Activated CD8-positive, alpha-beta T cell treated with anti-CD3 and anti-CD28 coated beads for 36 hours (primary cell): ENCODE data around the gene CACNA1F. TPM values are rescaled to one million over a fixed set of nuclear protein-coding genes. Genes with fewer than 3 reads are reported as not detected.

ENCODE experiments used
- ATAC-seq: fragments of 200-7000 bp; cut with Tn5 transposase; one replicate; pipeline ENCODE4 v1.10.0; 2021; ENCODE audit warnings: mild to moderate bottlenecking, moderate library complexity
- CTCF ChIA-PET: fragments of 350-600 bp; sonication (Branson Sonifier 250); formaldehyde crosslinking; loops from one replicate; lab custom pipeline; 2021; ENCODE audit warnings: antibody characterized with exemption; lab: Charles Lee
- POLR2A ChIA-PET: fragments of 350-600 bp; sonication (Branson Sonifier 250); formaldehyde crosslinking; loops from one replicate; lab custom pipeline; 2021; ENCODE audit warnings: antibody characterized with exemption; lab: Charles Lee
- DNase-seq: peaks from one replicate; pipeline ENCODE4 v3.0.0-alpha.2; 2020
- H3K27ac Mint-ChIP-seq: one replicate; pipeline ENCODE4 v1.8.0; 2021; ENCODE audit warnings: mild to moderate bottlenecking, mixed read lengths
- H3K27me3 Mint-ChIP-seq: one replicate; pipeline ENCODE4 v1.8.0; 2021; ENCODE audit warnings: mixed read lengths
- H3K36me3 Mint-ChIP-seq: one replicate; pipeline ENCODE4 v1.8.0; 2021; ENCODE audit warnings: low read depth, mixed read lengths
- H3K4me1 Mint-ChIP-seq: one replicate; pipeline ENCODE4 v1.8.0; 2021; ENCODE audit warnings: low read depth, mixed read lengths
- H3K4me3 Mint-ChIP-seq: one replicate; pipeline ENCODE4 v1.8.0; 2021; ENCODE audit warnings: mild to moderate bottlenecking, moderate library complexity, mixed read lengths
- H3K9me3 Mint-ChIP-seq: one replicate; pipeline ENCODE4 v1.8.0; 2021; ENCODE audit warnings: mixed read lengths
- intact Hi-C: fragments of 100-400 bp; cut with micrococcal nuclease; formaldehyde crosslinking; loops from one replicate; pipeline ENCODE4 v1.10.0; 2022
- total RNA-seq, 2 experiments: library from RNA; stranded (reverse); gene quantifications; one replicate each; pipeline ENCODE4 v1.2.3, GENCODE V29; 2021
- TF ChIP-seq, protein P1 (sequence below): fragments of 200-600 bp; IDR thresholded peaks from one replicate; pipeline ENCODE4 v1.8.0; 2022; ENCODE audit warnings: antibody characterized with exemption, mild to moderate bottlenecking

CACNA1F gene
- total RNA-seq, 2 experiments from 2014 or later, result 0.90 to 1.1 TPM

DNA sequence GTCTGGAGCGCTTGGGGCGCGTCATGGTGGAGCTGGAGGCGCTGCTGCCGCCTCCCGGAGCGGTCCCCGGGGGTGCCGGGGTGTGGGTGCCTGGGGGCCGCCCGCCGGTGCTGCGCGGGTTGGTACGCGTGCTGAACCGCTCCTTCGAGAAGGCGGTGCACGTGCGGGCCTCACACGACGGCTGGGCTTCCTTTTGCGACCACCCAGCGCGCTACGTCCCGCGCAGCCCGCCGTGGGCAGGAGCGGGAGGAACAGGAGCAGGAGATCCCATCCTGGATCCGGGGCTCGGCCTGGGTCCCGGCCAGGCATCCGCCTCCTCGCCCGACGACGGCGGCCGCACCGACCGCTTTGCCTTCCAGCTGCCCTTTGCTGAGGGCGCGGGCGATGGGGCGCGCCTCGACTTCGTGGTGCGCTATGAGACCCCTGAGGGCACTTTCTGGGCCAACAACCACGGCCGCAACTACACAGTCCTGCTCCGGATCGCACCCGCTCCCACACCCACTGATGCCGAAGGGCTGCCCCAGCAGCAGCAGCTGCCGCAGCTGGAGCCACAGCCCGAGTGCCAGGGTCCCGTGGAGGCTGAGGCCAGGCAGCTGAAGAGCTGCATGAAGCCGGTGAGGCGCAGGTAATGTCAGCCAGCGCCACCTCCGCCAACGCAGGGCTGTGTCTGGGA is 37.2 kb upstream of the CACNA1F start:
- ChIA-PET CTCF (no interaction called here), POLR2A (interaction anchor here (0.6 kb wide), 1 partner anchor 11 kb away, joined by 3 read pairs; no protein-coding TSS in a partner anchor)
- peak overlapping the region; percentile 74 for H3K4me3 Mint-ChIP-seq
- ATAC-seq, result no peak
- peaks cover 56% of the 10 kb centered on the region for H3K4me1 Mint-ChIP-seq
- no peaks in the 10 kb centered on the region for H3K9me3 Mint-ChIP-seq
- H3K27ac Mint-ChIP-seq, result peak overlapping the region; percentile 99
- peaks cover 20% of the 10 kb centered on the region for H3K36me3 Mint-ChIP-seq
- TF ChIP-seq, protein P1, sequence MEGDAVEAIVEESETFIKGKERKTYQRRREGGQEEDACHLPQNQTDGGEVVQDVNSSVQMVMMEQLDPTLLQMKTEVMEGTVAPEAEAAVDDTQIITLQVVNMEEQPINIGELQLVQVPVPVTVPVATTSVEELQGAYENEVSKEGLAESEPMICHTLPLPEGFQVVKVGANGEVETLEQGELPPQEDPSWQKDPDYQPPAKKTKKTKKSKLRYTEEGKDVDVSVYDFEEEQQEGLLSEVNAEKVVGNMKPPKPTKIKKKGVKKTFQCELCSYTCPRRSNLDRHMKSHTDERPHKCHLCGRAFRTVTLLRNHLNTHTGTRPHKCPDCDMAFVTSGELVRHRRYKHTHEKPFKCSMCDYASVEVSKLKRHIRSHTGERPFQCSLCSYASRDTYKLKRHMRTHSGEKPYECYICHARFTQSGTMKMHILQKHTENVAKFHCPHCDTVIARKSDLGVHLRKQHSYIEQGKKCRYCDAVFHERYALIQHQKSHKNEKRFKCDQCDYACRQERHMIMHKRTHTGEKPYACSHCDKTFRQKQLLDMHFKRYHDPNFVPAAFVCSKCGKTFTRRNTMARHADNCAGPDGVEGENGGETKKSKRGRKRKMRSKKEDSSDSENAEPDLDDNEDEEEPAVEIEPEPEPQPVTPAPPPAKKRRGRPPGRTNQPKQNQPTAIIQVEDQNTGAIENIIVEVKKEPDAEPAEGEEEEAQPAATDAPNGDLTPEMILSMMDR, result no peak
- H3K27me3 Mint-ChIP-seq, result no peaks in the 10 kb centered on the region
- DNase-seq, result no peak
- intact Hi-C loops, result loop anchor here (5.0 kb wide), 1 partner anchor 78 kb away; no protein-coding TSS in a partner anchor

DNA sequence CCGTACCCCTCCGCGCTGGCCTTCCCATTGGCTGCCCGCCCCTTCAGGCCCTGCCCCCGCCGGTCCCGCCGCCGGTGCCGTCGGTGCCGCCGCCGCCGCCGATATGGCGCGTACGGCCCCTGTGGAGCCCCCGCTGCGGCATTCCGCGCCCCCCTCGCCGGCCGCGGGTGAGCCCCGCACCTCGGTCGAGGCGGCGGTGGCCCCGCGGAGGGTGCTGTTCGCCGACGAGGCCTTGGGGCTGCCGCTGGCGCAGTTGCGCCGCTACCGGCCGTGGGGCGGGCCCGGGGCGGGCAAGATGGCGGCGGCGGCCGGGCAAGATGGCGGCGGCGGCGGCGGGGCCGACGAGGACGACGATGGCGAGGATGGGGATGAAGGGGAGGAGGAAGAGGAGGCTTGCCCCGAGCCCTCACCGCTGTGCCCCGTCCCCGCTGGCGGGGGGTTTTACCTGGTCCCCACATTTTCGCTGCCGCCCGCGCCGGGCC is 36.7 kb upstream of the CACNA1F start, which contains the start of gene PPP1R3F:
PPP1R3F (plus strand) TSS at position 27 of the 482 bp plus-strand sequence; CDS start at position 104, 77 bp downstream.
- TF ChIP-seq, protein P1, result no peak
- Mint-ChIP-seq H3K4me3 (peak within 1 kb of the TSS; percentile 82), H3K27ac (peak within 1 kb of the TSS; percentile 99), H3K4me1 (peaks cover 55% of the 10 kb centered on the region), H3K36me3 (peaks cover 15% of the 10 kb centered on the region), H3K9me3 (no peaks in the 10 kb centered on the region), H3K27me3 (no peaks in the 10 kb centered on the region)
- POLR2A ChIA-PET, result interaction anchor here (0.6 to 1.7 kb wide), 2 partner anchors 11 to 13 kb away, joined by 3 to 7 read pairs; no protein-coding TSS in a partner anchor
- ATAC-seq (peak; percentile 5), DNase-seq (peak; percentile 31)
- CTCF ChIA-PET, result no interaction called here
- intact Hi-C loops, result loop anchor here (5.0 kb wide), 1 partner anchor 78 kb away; no protein-coding TSS in a partner anchor

DNA sequence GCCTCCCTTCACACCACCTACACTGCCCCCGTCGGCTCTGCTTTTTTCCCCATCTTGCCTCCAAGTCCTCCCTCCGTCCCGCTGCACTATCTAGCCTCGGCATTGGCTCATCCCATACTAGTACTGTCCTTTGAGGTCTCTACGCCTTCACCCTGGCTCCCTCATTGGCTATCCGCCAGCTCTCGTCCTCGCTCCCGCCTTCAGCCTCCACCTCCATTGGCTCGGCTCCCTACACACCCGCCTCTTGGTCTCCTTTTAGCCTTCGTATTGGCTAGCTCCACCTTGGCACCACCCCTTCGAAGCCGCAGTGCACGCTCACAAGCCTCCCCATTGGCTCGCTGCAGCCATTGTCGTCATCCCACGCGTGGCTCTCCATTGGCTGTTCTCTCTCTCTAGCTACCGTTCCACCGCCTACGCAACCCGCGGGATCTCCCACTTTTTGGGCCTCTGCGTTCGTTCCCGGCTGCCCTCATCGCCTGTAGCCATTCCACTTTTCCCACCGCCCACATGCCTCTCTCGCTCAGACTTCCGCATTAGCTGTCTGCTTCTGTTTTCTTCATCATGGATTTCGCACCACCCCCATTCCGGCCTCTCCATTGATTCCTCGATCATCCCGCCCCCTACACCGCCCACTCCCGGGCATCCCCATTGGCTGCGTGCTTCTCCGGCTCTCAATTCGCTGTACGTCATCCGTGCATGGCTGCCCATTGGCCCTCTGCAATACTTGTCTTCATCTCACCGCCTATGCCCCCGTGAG is 36.0 kb upstream of the CACNA1F start:
- H3K36me3 Mint-ChIP-seq, result peaks cover 10% of the 10 kb centered on the region
- peak; percentile 80 for ATAC-seq
- H3K4me3 Mint-ChIP-seq, result peak overlapping the region; percentile 82
- H3K27ac Mint-ChIP-seq, result peak overlapping the region; percentile 99
- intact Hi-C loops, result no loop called here
- no peaks in the 10 kb centered on the region for H3K9me3 Mint-ChIP-seq
- no peaks in the 10 kb centered on the region for H3K27me3 Mint-ChIP-seq
- ChIA-PET CTCF (interaction anchor here (0.8 to 1.9 kb wide), 2 partner anchors 76 to 102 kb away, joined by 3 to 12 read pairs; no protein-coding TSS in a partner anchor), POLR2A (interaction anchor here (0.8 to 1.7 kb wide), 3 partner anchors 10 to 101 kb away, joined by 3 to 8 read pairs (median 7); no protein-coding TSS in a partner anchor)
- peaks cover 55% of the 10 kb centered on the region for H3K4me1 Mint-ChIP-seq
- TF ChIP-seq, protein P1, result no peak
- DNase-seq, result peak; percentile 97

DNA sequence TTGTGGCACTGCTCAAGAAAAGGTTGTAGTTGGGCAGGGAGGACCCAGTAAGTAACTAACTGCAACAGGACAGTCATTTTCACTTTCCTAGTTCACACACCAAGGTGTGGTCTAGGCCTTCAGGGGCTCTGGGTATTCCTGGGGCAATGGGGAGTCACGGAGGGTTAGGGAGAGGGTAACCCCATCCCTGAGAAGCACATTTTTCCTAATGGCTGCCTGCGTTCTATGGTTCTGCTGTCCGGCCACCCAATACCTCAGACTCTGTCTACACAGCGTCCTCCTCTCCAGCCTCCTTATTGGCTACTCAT is 35.5 kb upstream of the CACNA1F start:
- intact Hi-C loops, result no loop called here
- H3K36me3 Mint-ChIP-seq, result peaks cover 13% of the 10 kb centered on the region
- H3K27me3 Mint-ChIP-seq, result no peaks in the 10 kb centered on the region
- peak overlapping the region; percentile 99 for H3K27ac Mint-ChIP-seq
- H3K9me3 Mint-ChIP-seq, result no peaks in the 10 kb centered on the region
- TF ChIP-seq, protein P1, result no peak
- peaks cover 55% of the 10 kb centered on the region for H3K4me1 Mint-ChIP-seq
- ChIA-PET CTCF (interaction anchor here (0.8 to 1.9 kb wide), 2 partner anchors 76 to 102 kb away, joined by 3 to 12 read pairs; no protein-coding TSS in a partner anchor), POLR2A (interaction anchor here (0.8 to 1.7 kb wide), 3 partner anchors 9 to 101 kb away, joined by 3 to 8 read pairs (median 7); no protein-coding TSS in a partner anchor)
- peak overlapping the region; percentile 82 for H3K4me3 Mint-ChIP-seq
- DNase-seq, result no peak
- no peak for ATAC-seq
